HTR-8/SVneo (cell line): ENCODE measurements around the gene SUMF1.
"Not testable (repeated sequence)": the region's sequence is repeated elsewhere in the genome, so short reads cannot be mapped to it uniquely, and the experiment has no call there.

ENCODE experiments used
- DNase-seq: peaks from one replicate; pipeline ENCODE4 v3.0.0; 2011; ENCODE audit warnings: low spot score, mixed read lengths; ENCODE audit not compliant: insufficient read length
- FAIRE-seq: peaks from 2 replicates; lab custom pipeline; 2011; peaks lifted over from hg19 to GRCh38; lab: Jason Lieb, UNC

Gene SUMF1

DNA sequence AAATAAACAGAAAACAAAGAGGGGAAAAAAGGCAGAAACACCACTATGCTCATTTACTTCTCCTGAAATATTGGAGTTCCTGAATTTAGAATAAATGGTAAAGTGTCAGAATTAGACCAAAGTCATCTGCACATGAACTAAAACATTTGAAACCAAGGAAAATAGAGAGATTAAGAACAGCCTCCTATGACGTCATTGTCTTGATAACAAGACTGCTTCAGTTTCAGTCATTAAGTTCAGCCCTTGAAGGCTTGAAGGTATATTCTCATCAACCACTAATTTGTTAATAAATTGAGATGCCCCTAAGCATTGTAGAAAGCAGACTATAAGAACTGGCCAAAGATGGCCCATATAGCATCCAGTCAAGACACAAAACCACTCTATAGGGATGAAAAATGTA, 2.5 kb downstream of the SUMF1 start:
- DNase-seq (no peak), FAIRE-seq (no peak)

DNA sequence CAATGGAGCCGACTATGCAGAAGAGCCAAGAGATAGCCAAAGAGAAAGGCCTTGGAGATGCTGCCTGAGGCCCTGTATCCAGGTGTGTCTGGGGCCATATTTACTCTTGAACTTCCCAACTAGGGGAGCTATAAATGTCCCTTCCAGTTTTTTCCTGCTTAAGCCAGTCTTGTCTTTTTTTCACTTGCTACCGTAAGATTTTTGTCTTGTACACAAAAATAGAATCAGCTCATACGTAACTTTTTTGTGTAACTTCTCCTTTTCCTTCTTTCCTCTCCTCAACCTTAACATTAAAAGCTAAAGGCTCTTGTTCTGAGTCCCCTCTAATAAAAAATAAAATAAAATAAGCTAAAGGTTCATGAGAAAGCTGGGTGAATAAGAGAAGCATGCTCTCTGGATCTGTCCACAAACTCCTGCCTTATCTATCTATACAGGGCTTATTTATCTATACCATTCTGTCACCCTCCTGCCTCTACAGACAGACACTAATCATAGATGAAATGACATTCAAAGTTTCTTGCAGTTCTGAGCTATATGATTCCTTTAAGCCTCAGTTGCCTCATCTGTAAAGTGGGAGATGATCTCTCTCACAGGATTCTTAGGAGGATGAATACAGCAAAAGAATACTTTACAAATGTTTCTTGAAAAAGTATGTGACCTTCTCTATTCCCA, 4.6 kb downstream of the SUMF1 start:
- FAIRE-seq (no peak), DNase-seq (no peak)

DNA sequence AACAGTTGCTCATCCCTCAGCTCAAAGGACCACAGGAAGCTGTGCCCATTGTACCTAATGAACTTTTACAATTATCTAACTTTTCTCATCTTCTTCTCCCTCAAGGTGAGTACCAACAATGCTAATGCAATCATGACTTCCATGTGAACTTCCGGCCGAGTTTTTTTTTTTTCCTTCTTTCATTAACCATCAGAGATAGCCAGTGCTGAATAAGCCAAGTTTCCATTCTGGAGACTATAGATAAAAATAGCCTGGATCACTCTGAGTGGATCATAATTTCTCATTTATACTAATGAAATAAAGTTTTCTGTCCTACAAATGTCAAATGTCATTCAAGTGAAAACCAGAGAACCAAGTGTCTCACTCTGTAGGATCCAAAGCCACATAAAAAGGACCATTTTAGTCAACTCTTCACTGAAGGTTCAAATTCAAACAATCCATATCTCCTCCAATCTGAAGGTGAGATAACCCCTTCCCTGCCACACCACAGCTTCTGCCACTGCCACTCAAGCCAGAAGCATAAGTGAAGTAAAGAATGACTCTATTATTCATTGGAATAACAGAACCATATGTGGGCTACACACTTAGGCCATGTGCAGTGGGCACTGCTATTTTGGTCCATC, 5.5 kb downstream of the SUMF1 start:
- FAIRE-seq: no peak
- no peak for DNase-seq

DNA sequence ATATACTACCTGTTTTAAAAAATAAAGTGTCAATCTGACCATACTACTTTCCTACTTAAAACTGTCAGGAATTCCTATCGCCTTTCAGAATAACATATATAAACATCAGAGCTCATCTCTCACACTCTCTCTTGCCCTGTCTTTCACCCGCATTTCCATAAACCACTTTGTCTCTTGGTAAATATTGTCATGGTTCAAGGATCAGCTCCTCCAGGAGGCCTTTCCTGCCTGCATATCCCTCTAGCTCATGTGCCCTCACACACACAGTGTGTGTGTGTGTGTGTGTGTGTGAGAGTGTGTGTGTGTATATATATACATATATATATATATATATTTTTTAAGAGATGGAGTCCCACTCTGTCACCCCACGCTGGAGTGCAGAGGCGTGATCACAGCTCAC, 6.7 kb downstream of the SUMF1 start:
- DNase-seq (no peak), FAIRE-seq (no peak)

DNA sequence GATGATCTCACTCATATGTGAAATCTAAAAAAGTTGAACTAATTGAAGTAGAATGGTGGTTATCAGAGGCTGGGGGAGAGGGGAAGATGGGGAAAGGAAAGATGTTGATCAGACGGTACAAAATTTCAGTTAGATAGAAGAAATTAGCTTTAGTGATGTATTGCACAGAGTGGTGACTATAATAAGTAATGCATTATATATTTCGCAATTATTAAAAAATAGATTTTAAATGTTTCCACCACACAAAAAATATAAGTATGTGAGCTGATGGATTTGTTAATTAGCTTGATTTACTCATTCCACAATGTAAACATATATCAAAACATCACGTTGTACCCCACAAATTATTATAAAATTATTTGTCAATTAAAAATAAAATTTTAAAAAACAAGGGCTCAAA, 8.1 kb downstream of the SUMF1 start:
- no peak for FAIRE-seq
- DNase-seq: no peak

DNA sequence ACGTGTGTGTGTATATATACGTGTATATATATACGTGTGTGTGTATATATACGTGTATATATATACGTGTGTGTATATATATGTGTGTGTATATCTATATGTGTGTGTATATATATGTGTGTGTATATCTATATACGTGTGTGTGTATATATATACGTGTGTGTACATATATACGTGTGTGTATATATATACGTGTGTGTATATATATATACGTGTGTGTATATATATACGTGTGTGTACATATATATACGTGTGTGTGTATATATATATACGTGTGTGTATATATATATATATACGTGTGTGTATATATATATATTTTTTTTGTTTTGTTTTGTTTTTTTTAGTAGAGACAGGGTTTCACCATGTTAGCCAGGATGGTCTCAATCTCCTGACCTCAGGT, 10.3 kb downstream of the SUMF1 start:
- FAIRE-seq, DNase-seq: not testable (repeated sequence)

DNA sequence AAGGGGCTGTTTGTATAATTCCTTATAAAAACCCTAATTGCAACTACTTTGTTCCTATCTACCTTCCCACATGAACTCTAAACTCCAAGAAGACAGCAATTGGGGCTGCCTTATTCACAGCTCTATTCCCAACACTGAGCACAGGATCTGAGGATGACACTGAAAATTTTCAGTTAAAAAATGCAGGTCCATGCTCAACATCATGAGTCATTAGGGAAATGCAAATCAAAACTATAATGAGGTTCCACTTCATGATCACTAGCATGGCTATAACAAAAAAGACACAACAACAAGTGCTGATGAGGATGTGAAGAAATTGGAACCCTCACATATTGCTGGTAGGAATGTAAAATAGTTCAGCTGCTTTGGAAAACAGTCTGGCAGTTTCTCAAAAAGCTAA, 12.9 kb downstream of the SUMF1 start:
- no peak for DNase-seq

DNA sequence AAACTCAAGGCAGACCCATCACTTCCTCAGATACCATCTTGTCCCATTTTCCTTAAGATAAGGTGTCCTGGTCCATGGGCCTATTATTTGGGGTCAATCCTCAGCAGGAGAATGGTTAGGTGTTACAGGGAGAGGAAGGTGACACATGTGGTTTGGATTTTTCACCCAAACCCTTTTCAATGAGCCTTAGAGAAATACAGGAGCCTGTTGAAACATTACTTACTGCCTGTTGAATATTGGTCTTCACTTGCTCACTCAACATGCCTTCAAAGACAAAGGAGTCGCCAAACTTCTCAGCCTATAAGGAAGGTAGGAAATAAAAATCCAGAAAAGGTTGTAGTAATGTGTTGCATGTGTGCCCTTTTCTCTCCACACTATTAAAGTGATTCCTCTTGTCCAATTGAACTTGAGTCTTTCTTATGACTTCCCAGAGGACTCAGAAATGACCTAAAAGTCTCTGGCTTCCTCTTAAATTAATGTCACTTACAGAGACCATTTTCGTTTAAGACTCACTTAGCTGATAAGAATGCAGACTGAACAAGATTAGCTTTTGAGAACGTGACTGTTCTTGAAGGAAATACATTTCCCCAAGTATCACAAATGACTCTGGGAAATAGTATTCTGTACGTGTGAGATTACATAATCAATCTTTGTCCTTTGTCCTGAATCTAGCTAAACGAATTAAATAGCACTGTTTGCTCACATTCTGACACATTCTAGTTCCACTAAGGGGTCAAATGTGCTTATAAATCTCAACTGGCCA, 17.8 kb downstream of the SUMF1 start:
- FAIRE-seq (no peak), DNase-seq (no peak)

More for the DNA sequence above, 12.9 kb downstream of the SUMF1 start:
- no peak for FAIRE-seq

DNA sequence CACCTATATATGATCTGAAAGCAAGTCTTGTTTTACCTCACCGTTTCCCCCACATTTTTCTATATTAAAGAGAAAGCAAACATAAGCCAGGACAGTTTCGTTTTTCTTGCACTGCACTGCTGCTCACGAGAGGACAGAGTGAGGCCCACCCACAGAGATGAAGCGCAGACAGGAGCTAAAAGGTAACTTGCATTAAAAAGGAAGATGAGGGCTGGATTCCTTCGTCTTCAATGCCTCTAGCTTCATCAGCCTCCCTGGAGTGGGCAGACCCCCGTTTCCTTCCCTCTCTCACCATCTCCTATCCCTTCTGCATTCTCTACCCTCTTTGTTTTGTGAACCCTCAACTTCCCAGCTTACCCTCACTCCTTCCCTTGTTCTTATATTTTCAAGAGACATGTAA, 18.9 kb downstream of the SUMF1 start:
- FAIRE-seq: no peak
- DNase-seq: no peak

DNA sequence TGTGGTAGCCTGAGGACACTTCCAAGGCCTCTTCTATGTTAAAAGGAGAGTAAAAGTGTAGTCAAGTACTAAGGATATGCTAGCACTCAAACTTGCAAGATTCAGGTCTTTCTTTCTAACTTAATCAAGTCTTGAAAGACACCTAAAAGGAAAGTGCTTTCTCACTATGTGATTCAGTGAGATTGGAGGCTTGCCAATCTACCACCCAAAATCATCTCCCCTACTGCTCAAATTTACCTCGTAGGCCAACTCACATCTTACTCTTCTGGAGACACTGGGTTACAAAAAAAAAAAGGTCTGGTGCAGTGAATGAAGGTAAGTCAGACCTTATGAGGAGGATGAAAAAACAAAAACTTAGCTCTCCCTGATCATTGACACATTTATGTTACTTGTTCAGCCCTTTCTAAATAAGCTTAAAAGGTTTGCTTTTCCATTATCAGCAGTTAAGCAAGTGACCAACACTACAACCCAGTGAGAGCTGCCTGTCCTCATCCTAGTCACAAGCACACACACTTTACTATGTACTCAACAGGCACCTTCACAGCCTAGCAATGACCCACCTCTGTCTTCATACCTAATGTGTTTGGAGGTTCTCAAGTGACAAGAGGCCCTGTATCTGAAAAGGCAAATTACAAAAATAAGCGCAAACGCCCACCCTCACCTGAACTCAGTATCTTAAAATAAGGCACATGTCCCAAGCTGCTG, 19.6 kb downstream of the SUMF1 start:
- no peak for FAIRE-seq
- DNase-seq: no peak

DNA sequence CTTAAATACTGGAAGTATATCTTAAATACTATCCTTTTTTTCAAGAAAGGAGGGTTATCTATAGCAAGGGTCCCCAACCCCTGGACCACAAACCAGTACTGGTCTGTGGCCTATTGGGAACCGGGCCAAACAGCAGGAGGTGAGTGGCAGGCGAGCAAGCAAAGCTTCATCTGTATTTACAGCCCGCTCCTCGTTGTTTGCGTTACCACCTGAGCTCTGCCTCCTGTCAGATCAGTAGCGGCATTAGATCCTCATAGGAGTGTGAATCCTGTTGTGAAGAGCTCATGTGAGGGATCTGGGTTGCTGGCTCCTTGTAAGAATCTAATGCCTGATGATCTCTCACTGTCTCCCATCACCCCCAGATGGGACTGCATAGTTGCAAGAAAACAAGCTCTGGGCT, 26.1 kb downstream of the SUMF1 start:
- no peak for FAIRE-seq

DNA sequence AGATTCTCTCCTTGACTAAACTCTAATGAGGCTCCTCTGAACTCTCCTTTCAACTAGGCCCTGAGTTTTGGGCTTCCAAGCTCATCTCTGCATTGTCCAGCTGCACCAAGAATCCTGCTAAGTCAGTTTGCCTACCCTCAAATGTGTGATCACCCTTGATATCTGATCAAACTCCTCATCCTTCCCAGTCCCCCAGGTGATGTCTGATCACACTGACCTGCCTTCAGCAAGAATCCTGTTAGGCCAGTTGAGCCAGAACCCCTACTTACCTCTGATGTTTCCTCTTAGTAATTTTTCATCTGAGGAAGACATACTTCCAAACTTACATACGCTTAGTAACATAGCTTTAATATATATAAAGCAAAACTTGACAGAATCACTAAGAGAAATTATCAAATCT, 28.8 kb downstream of the SUMF1 start:
- no peak for FAIRE-seq
- DNase-seq: no peak

More for the DNA sequence above, 26.1 kb downstream of the SUMF1 start:
- no peak for DNase-seq

DNA sequence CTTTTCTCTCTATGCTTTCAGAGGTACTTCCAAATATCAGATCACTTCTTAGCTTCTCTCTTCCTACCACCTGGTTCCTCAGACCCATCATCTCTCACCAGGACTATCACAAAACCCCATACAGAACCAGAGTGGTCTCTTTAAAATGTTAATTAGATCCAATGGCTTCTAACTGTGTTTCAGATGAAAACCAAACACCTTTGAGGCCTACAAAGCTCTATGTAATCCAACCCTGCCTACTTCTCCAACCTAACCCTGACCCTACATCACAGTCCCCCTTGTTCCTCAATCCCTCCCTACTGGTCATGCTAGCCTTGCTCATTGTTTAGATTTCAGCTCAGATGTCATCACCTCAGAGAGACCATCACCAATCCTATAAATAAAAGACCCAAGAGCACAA, 34.8 kb downstream of the SUMF1 start:
- FAIRE-seq (no peak), DNase-seq (no peak)

DNA sequence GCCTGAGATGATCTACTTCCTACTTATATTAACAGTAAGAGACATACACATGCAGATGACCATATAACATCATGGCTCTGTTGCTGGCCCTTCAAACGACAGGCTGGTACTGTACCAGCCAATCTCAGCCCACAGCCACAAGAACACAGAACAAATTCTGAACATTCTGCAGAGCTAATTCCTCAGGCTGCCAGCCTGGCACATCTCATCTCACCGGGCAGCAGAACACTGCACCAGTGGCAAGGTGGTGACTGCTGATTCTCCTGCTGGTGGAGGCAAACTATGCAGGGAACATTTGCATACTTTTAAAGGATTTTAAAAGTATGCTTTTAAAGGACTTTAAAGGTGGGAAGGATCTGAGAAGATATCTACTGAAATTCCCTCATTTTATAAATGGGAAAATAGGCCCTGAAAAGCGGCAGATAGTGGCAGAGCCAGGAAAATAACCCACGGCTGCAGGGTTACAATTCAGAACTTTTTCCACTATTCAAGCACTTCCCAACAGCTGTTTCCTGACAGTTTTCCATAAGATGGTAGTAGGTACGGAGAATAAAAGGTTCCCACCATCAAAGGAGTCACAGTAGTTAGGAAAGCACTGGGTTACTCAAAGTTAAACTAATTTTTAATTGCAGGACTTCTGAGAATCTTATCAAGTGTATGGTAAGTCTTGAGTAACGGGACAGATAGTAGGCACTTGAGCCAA, 37.3 kb downstream of the SUMF1 start:
- no peak for DNase-seq
- no peak for FAIRE-seq

DNA sequence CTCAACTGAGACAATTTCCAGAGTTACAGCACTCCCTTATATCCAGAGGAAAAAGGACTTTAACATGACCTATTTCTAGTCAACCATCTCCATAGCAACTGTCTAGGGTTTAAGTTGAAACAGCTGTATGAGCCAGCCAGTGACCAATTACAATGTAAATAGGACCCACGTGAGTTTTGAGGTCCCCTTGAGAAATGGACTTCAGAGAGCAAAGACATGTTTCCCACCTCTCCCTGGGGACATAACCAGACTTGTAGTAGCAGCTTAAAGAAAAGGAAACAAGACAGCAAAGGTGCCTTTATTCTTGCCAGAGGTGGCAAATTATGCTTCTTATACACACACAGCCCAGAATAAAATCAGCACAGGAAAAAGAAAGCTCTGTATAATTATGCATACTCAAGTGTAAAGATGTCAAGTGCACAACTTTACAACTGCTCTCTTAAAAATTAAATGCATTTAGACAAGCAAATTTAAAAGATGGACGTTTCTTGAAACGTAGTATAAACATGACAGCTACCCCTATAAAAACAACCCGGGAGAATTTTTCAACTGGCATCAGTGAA, 40.2 kb downstream of the SUMF1 start:
- DNase-seq: peak; percentile 28
- no peak for FAIRE-seq

DNA sequence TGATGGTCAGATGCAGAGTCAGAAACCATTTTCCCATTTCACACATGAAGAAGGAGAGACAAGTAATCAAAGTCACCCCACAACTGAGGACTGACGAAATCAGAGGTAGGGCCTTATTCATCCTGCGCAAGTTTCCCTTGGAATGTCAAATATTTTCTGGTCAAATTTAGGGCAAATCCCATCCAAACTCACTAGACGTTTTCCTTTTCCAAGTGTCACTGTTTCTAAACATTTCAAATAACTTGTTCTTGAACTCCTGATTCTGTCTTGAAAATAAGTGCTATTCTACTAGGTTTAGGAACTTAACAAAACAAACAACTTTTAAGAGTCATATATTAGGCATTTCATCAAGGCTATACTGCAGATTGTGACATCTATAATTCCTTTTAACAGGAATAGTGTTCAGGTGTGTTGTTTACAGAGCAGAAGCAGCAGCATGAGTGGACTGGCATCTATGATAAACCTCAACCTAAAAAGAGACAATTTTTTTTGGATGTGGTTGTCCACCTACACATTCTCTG, 40.7 kb downstream of the SUMF1 start:
- DNase-seq (no peak), FAIRE-seq (no peak)

DNA sequence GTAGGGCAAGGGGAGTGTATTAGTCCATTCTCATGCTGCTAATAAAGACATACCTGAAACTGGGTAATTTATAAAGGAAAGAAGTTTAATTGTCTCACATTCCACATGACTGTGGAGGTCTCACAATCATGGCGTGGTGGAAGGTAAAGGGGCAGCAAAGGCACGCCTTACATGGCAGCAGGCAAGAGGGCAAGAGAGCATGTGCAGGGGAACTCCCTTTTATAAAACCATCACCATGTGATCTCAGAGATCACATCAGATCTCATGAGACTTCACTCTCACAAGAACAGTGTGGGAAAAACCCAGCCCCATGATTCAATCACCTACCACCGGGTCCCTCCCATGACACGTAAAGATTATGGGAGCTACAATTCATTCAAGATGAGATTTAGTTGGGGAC, 41.4 kb downstream of the SUMF1 start:
- DNase-seq: no peak
- FAIRE-seq: no peak

DNA sequence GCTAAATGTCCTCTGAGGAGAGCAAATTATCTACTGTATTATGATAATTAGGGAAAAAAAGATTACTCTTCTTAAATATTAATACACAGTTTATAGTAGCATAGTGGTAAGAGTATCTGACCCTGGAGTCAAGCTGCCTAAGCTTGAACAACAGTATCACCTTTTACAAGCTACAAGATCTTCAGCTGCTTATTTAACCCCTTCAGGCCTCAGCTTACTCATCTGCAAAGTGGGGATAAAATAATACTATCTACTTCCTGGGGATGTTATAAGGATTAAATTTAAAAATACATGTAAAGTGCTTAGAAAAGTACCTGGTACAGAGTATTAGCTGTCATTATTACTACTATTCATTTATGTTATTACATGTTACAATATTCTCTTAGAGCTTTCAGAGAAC, 42.0 kb downstream of the SUMF1 start:
- FAIRE-seq (no peak), DNase-seq (no peak)

DNA sequence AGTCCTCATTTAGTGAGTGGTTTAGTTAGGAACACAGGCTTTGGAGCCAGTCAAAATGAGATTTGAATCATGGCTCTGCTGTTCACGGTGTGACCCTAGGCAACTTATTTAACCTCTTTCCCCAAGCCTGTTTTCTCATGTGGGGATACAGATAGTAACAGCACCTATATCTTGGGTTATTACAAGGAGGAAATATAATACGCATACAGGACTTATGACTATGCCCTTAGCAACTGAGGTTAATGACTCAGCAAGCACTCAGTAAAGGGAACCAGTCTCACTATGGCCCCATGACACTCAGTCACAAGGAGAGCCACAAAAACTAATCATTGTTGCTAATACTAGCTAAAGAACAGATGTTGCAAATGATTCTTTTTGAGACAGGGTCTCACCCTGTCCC, 45.9 kb downstream of the SUMF1 start:
- DNase-seq (peak; percentile 22), FAIRE-seq (no peak)

DNA sequence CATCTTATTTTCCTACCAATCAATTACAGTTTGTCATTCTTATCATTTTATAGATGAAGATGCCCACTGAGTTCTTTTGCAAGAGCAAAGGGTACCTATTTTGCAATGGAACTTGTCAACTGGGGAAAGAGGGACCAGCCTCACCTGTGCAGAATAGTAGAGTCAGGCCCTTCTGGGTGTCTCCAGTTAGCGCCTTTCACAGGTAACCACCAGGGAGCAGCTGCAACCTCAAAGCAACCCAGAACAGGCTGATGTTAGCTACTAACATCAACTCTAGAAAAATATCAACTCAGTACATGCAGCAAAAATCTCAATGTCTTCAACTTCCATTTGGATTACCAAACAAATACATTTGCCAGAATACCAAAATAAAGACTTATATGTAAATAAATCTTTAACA, 47.1 kb downstream of the SUMF1 start:
- no peak for DNase-seq
- FAIRE-seq: no peak
